ENCODE measurements around the gene HOXB9. TPM values are rescaled to one million over a fixed set of nuclear protein-coding genes. Genes with fewer than 3 reads are reported as not detected.

Gene HOXB9
- total RNA-seq, 1 donor from 2014 or later: 0.13 TPM

- ATAC-seq: no peak
- no peak for DNase-seq (ENCODE audit: low spot score)
Measured at GRCh38 chr17:48571826-48572417, 54.2 kb downstream of the HOXB9 start.

Other genes starting within 250 kb of the HOXB9 start
- gene SKAP1, start 196.1 kb downstream of the HOXB9 start, total RNA-seq: 20.9 TPM
- not detected for gene HOXB1, start 95.3 kb downstream of the HOXB9 start, total RNA-seq
- 2.3 TPM for gene HOXB2, start 81.2 kb downstream of the HOXB9 start, total RNA-seq
- 1.1 TPM for gene HOXB4, start 48.0 kb downstream of the HOXB9 start, total RNA-seq
- 1.9 TPM for gene HOXB3, start 36.1 kb downstream of the HOXB9 start, total RNA-seq
- gene HOXB5, start 32.6 kb downstream of the HOXB9 start, total RNA-seq: 0.55 TPM
- 0.83 TPM for gene HOXB6, start 21.4 kb downstream of the HOXB9 start, total RNA-seq
- 0.50 TPM for gene HOXB7, start 15.3 kb downstream of the HOXB9 start, total RNA-seq
- 0.15 TPM for gene HOXB8, start 11.1 kb downstream of the HOXB9 start, total RNA-seq
- gene PRAC1, start 96.2 kb upstream of the HOXB9 start, total RNA-seq: not detected
- gene PRAC2, start 96.8 kb upstream of the HOXB9 start, total RNA-seq: not detected
- 0.08 TPM for gene HOXB13, start 102.4 kb upstream of the HOXB9 start, total RNA-seq
- gene TTLL6, start 190.9 kb upstream of the HOXB9 start, total RNA-seq: not detected
- gene CALCOCO2, start 204.7 kb upstream of the HOXB9 start, total RNA-seq: 66.8 TPM

All from left lobe of liver (tissue), 2 donors.